Measurements from ENCODE around the gene PARP16.

Gene PARP16, protein sequence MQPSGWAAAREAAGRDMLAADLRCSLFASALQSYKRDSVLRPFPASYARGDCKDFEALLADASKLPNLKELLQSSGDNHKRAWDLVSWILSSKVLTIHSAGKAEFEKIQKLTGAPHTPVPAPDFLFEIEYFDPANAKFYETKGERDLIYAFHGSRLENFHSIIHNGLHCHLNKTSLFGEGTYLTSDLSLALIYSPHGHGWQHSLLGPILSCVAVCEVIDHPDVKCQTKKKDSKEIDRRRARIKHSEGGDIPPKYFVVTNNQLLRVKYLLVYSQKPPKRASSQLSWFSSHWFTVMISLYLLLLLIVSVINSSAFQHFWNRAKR

DNA sequence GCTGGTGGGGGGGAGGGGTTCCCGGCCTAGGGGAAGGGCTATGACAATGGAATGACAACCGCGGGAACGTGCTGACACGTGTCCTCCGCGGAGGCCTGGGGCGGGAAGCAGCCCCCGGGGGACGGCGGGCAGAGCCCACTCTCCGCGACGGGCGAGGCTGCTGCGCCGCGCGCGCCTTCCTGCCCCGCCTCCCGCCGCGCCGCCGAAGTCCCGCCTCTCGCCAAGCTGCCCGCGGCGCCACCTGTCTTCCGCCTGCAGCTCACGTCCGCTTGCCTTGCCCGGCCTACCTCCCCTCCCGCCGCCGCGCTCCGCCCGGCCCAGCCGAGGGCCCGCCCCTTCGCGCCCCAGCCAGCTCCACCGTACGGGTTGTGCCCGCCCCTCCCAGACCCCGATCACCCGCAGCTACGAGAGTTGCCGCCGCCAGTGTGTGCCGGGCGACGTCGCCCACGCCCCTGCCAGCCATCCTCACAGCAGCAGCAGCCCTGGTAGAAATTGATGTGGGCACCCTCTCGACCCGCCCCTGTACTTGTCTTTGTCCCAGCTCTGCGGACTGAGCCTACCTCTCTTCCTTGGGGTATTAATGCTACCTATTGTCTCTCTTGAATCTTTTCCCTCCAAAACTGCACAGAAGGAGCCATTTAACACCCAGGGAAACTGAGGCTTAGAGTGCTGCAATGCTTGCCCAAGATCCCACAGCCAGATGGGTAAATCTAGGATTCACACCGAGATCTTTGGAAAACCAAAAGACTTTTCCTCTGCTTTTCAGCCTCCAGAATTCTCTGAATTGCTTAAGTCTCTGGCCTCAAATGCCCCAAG lies at the start of gene PARP16:
PARP16 (minus strand) TSS at position 180 of the 816 bp plus-strand sequence. CDS start 457 bp downstream, outside the sequence.
- peak; percentile 95 for DNase-seq

DNA sequence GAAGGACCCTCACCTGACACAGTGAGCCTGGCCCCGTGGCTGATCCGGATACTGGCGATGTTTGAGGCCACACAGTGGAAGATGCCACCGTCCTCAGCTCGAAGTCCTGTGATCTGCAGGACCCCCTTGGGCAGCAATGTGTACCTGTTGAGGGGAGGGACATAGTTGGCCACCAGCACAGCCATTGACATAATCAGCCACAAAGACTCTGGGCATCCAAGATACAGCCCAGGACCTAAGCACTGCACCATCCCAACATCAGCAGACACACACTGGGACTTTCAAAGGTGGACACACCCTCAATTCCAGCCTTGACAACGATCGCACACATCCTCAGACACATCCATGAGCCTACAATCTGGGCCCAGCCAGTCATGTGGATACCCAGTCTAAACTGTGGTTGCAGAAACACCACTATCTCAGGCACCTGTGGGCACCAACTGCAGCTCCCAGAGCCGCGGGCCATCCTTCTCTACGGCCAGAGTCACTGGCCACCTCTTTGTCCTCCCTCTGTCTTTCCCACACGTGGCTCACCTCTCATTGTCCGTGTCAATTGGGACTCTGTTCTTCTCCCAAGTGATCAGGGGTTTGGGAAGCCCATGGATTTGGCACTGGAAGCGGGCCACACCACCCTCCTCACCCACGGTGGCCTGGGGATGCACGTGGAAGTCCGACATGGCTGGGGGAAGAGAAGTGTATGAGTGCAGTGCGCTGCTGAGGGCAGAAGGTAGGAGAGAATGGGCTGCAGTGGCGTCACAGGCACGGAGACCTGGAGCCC lies 48.8 kb upstream of the PARP16 start:
- no peak for DNase-seq

DNA sequence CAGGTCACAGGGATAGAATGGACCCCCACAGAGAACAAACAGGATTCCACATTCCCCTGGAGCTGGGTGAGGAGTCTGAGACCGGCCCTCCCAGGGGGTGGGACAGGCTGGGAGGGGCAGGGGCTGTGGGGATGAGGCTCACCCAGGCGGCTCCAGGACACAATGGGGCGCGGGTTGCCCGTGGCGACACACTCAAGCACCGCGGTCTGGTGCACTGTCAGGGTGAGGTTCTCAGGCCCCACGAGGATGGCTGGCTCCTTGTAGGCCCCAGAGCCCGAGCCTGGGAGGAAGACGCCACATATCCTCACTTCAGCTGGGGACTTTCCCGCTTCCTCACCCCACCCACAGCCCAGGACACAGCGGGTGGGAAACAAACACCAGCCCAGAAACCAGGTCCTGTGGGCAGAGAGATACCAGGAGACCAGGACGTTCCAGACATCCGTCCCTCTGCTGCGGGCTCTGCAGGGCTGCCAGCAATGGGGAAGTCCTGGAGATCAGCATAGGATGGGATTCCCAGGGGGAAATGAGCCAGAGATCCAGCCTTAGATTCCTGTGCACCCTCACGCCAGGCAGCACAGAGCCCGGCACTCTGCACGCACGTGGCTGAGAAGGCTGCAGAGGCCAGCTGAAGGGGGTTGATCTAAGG lies 48.0 kb upstream of the PARP16 start:
- no peak for DNase-seq

DNA sequence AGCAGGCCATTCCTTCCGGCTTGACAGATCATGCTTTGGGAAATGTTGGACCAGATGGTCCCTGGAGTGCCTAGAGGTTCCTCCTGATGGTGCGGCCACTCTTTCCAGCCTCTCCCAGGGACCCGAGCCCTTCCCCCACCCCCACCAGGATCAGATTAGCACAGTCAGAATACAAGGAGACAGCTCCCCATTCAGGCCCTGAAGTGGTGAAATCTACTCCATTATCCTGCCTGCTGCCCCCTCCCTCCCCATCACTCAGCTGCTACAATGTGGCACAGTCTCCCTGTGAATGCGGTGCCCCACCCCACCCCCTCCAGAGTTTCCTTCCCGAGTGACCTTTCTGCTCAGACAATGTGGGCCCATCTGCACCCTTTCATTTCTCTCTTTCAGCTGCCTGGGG lies 47.2 kb upstream of the PARP16 start:
- no peak for DNase-seq

DNA sequence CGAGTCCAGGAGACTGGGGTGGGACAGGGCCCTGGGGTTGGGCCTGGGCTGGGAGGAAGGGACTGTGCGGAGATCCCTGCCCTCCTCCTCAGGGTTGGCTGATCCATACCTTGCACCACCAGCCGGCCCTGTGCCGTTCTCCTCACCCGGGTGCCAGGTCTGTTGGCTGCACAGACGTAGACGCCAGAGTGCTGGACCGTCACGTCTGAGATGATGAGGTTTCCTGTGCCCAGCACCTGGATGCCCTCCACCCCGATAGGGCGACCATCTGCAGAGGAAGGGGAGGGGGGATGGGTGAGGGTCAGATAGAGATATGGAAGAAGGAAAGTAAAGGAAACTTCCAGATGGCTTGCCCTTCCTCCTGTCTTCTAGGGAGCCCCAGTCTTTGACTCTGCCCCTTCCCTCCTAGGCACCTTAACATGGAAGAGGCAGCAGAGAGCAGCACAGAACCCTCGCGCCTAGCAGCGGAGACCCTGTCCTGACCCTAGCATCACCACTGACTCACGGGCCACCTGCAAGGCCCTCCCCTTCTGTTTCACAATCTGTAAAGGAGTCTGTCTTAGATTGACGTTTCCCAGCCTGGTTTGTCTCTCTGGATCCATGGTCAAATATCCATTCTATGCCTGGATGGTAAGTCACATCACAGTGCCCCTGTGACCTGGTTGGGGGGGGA lies 46.6 kb upstream of the PARP16 start:
- DNase-seq = no peak

DNA sequence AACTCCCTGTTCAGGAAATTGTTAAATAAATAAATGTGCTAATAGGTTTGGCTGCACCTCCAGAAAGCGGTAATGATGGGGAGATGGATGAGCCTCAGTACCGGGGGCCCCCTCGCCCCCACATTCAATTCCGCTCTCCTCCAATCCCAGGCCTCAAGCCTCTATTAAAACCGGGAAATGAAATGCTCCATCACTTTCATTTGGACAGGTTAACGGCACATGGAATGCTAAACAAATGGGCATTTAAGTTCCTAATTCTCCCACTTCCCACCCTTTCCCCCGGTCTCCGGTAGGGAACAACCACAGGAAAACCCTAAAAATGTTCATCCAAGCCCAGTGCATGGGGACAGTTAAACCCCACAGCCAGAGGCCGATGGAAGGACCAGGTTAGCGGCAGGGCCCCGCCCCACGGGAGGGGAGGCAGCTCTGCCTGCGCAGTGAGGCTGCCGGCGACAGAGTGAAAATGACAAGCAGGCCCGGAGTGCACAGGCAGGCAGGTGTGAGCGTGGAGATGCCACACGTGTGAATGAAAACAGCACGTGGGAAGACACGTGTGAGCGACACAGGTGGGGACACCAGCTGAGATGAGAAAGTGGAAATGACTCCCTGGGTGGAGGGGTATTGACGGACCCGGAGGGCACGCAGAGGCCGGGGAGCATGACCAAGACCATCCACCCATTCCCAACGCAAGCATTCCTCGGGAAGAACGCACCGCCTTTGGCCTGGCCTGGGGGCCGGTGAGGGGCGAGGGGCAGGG lies 45.9 kb upstream of the PARP16 start:
- no peak for DNase-seq

DNA sequence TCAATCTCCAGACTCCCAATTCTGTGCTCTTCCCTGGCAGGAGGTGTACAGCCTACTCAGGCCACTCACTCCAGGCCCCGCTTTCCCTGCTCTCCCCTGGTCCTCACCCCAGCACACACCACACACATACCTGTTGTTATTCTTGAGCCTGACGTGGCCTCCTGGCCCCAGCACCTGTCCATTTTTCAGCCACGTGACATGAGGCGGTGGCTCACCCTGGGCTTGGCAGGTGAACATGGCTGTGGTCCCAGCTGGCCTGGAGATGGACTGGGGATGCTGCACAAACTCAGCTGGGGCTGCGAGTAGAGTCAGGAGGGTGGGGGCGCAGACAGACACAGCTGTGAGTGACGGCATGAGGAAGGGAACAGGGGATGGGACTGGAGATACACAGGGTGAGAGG lies 45.1 kb upstream of the PARP16 start:
- no peak for DNase-seq

DNA sequence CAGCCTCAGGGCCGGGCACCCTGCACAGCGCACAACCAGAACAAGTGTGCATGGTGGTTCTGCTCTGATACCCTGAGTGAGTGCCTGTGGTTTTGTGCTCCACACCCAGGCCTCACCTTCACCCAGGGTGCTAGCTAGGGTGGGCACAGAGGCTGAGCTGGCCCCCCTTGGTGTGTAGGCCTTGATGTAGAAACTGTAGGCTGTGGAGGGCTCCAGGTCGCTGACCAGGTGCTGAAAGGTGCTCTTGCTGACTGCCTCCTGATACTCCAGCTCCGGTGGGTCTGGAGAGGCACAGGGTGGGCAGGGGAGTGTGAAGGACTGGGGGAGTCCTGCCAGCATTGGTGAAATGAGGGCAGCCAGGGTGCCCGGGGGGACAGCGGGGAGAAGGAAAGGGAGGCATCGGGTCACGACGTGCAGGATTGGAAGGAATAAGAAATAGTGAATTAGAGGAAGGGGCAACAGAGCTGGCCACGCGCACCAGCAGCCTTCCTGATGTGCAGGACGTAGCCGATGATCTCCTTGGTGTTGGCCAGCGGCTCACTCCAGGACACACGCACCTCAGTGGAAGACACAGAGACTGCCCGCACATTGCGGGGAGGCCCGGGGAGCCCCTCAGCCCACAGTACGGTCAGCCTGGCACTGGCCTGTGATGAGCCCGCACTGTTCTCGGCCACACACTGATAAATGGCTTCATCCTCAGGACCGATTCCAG lies 44.4 kb upstream of the PARP16 start:
- DNase-seq = no peak

DNA sequence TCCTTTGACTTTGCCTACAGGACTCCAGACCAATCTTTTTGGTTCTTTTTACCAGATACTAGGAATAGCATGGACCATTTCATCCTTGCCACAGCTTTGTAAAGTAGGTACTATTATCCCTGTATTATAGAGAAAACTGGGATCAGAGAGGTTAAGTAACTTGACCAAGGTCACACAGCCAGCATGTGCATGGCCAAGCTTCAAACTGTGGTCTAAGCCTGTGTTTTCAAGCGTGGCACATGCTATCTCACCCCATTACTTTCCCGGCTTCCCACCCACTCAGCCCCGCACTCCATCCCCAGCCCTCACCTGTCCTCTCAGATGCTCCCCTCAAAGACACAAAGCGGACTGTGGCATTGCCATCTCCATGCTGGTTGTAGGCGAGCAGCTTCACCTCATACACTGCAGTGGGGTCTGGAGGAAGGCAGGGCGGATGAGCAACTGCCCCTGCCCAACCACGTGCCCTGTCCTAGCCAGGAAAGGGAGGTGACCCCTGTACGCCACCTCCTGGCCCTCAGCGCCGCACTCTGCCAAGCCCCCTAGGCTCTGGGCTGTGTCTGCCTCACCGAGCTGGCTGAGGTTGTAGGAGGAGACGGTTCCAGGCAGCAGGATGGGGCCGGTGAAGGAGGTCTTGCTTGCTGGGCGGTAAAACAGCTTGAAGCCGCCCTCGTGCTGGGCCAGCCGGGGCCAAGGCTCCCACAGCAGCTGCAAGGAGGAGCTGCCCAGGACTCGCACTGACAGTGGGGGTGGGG lies 43.5 kb upstream of the PARP16 start:
- no peak for DNase-seq

DNA sequence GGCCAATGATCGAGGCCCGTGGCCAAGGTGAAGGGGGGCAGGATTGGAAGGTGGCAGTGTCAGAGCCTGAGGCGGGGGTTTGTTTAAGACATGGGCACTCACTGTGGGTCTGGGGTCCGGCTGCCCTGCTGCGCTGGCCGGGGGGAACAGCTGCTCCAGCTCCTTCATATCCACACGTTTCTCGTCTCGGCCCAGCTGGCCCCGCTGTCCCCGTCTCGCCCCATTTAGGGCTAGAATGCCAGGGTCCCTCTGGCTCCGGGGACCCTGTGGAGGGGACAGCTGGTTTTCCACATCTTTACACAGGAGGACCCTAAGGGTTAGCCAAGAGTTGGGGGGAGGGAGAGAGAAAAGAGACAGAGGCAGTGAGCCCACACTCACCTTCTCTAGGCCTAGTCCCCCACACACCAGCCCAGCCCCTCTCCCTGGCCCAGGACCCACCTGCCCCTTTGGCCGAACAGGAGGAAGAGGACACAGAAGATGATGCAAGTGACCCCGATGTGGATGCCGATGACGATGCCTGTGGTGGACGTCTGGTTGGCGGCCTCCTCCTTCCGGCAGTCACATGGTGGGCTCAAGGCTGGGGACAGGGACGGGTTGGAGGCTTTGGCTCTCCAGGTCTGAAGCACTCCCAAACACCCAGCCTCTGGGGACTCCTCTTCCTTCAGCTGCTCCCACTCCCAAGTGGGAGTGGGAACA lies 42.8 kb upstream of the PARP16 start:
- DNase-seq = no peak

DNA sequence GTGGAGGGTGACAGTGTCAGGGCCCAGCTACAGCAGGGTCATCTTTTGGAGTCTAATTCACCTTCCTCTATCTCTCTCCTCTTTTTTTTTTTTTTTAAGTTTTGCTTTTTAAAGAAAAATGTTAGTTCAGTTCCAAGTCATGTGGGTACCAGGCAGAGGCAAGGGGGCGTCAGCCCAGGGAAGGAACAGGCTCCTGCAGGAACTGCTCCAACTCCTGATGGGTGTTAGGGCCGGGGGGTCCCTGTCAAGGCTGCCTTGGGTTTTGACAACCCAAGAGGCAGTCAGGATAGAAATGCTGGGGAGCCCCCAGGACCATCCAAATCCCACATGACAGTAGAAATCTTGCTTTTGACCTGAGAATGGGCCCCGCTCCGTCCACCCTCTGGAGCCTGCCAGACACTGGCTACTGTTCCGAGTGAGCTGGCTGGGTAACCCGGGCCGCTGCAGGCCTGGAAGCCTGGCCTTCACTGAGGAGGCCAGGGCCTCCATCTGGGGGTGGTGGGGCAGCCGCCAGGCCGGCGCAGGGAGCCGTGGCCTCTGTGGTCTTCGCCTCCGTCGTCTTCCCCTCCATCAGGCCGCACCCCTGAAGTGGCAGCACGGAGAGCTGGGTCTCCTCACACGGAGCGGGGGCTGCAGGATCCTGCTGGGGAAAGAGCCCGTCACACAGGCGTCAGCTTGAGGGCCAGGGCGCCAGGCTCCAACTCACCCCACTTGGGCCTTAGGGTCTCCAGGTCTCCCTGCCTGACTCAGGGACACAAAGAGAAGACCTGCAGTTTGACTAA lies 42.0 kb upstream of the PARP16 start:
- no peak for DNase-seq

DNA sequence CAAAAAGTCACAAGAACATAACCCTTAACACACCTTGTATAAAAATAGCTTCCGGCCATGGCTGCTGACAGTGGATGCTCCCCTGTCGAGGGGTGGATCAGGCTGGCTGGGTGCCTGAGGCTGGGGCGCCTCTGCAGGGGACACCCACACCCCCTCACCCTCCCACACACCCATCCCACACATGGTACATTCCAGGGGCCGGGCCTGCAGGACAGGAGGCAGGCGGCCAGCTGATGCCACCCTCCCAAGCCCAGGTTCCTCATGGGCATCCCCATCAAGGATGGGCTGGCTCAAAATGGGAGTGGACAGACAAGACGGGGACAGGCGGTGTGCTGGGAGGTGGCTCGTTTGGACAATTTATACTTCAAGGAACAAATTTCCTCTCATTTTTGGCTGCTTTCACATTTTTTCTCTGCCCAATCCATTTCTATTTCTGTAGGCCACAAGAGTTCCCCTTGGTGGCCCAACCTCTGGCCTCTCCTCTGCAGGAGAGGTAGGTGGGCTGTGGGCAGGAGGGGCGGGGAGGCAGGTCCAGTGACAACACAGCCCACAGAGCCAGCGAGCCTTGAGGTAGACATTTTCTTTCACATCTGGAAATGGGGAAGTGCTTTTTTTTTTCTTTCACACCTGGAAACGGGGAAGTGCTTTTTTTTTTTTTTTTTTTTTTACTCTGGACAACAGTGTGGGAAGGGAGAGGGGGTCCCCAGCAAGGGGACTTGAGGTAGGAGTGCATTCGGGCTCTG lies 41.1 kb upstream of the PARP16 start:
- DNase-seq = no peak

DNA sequence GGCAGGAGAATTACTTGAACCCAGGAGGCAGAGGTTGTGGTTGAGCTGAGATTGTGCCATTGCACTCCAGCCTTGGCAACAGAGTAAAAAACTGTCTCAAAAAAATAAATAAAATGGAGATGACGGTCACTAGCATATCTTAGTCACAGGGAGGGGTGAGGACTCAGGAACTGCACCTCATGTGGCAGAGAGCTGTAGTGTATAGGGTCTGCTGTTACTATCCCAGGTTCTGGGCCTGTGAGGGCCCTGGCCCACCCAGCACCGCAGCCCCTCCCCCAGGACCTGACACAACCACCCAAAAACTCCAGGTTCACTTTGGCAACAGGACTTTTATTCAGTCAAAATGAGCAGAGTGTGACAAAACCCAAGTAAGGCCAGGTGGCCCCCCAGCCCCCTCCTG lies 40.1 kb upstream of the PARP16 start:
- DNase-seq = no peak

DNA sequence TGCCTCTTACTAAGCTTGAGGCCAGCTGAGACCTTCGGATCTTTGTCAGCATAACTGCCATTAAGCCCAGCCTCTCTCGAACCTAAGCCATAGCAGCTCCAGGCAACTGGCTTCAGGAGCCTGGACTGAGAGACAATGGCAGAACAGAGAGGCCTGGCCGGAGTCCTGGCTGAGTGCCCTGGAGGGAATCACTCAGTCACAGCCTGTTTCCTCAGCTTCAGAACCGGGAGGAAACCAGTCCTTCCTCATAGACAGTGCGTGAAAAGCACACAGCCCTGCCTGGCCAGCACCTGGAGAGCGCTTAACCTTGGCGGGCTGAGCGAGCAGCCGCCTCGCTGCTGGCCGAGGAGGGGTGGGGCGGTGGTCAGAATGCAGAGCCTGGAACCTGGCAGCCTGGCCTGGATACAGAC lies 39.4 kb upstream of the PARP16 start:
- no peak for DNase-seq

DNA sequence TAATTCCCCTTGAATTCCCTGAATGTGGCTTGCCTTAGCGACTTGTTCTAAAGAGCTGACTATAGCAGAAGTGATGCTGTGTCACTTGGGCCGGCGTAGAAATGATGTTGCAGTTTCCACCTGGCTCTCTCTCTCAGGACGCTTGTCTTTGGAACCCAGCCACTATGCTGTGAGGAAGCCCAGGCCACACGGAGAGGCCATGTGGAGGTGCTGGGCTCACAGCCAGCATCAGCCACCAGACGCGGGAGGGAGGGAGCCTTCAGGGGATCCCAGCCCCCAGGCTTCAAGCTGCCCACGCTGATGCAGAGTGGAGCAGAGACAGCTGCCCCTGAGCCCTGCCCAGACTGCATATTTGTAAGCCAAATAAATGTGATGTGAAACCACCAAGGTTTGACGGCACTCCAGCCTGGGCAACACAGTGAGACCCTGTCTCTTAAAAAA lies 36.4 kb upstream of the PARP16 start:
- DNase-seq = no peak

DNA sequence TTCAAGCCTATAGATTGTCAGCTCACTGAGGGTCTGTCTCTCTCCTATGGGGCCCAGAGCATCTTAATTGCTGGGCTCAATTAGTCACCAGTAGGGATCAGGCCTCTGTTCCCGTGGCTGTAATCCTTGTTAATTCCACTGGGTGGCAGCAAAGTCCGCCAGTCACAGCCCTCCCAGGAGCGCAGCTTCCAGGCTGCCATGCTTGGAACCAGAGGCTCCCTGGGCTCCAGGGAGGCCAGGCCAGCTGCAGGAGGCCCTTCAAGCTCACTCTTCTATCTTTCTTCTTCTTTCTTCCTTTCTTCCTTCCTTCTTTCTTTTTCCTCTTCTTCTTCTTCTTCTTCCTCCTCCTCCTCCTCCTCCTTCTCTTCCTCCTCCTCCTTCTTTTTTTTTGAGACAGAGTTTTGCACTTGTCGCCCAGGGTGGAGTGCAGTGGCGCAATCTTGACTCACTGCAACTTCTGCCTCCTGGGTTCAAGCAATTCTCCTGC lies 32.2 kb upstream of the PARP16 start:
- DNase-seq = peak; percentile 84

DNA sequence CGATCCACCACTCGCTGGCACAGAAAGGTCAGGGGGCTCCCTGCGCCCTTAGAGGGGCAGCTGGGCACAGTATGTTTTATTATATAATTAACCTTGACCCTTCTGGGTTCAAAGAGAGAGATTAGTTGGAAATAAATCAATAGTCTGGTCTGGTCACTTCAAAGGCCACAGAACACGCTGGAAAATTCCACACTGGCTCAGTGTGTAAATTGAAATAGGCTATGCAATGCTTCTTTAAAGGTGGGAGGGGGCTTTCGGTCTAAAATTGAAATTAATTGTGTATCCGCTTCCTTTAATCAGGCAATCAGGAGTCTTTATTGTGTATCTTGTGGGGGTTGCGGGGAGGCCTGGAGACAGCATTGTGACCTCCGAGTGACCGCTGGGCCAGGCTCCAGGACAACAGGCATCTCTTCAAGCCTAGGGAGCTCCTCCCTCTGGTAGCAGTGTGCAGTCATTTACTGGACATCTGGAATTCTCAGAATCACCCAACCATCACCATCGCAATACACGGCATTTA lies 25.8 kb upstream of the PARP16 start:
- DNase-seq = no peak

DNA sequence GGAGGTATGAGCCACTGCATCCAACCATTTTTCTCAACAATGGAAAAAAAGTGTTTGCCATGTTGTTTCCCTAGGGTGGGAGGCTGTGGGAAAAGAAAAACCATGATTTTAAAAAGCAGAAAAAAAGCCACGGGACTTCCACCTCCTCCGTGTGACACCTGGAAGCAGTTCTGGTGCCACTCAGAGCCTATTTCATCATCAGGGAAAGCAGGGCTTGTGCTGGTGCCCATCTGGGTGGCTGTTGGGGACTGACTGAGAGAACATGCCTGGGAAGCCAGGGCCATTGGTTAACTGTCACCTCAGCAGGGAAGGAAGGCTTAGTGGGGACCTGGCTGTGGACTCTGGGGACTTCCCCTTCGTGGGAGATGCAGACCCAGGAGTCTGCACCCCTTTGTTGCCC lies 25.1 kb upstream of the PARP16 start:
- DNase-seq = no peak
